Right lobe of liver (tissue), 4 donors: ENCODE measurements around the gene SSUH2.

Source experiments
- POLR2A ChIP-seq: fragments of 450-650 bp; IDR thresholded peaks from one replicate; pipeline ENCODE4 v1.6.1; 2017; ENCODE audit warnings: antibody characterized with exemption, mild to moderate bottlenecking
- TF ChIP-seq, protein P1 (sequence below), 4 donors: fragments of 200-600 bp in 3 of 4; fragments of 450-650 bp in 1 of 4; IDR thresholded peaks; one replicate each; pipeline versions ENCODE4 v1.5.1 to v1.8.0; 2016 to 2022; ENCODE audit warnings: antibody characterized with exemption in 4 of 4, mild to moderate bottlenecking in 2 of 4
- donor health status: DM: no; HTN: no; CAD: no.
- donor health status: DM: no; HTN: no; CAD: no.
- donor health status: DM: no; HTN: yes; CAD: no.

DNA sequence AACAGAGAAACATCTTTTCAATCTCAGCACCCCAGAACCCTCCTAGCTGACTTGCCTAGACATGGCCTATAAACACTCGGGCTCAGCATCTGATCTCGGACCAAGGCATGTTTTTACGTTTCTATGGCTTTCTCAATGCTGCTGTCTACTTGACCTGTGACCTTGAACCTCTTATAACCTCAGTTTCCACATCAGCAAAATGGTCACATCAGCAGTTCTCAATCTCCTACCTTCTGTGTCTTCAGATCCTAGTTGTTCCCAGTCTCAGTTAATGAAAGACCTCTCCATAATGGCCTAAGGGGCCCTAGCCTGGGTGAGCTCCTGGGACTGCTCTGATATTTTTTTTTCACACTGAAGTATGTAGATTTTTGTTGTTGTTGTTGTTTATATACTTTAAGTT is 39.6 kb downstream of the SSUH2 start:
- TF ChIP-seq, protein P1, sequence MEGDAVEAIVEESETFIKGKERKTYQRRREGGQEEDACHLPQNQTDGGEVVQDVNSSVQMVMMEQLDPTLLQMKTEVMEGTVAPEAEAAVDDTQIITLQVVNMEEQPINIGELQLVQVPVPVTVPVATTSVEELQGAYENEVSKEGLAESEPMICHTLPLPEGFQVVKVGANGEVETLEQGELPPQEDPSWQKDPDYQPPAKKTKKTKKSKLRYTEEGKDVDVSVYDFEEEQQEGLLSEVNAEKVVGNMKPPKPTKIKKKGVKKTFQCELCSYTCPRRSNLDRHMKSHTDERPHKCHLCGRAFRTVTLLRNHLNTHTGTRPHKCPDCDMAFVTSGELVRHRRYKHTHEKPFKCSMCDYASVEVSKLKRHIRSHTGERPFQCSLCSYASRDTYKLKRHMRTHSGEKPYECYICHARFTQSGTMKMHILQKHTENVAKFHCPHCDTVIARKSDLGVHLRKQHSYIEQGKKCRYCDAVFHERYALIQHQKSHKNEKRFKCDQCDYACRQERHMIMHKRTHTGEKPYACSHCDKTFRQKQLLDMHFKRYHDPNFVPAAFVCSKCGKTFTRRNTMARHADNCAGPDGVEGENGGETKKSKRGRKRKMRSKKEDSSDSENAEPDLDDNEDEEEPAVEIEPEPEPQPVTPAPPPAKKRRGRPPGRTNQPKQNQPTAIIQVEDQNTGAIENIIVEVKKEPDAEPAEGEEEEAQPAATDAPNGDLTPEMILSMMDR (IDR thresholded peaks at IDR 0.05) = no peak
- no peak for TF ChIP-seq POLR2A
